ENCODE results near the gene CHTOP. TPM values are rescaled to one million over a fixed set of nuclear protein-coding genes. Genes with fewer than 3 reads are reported as not detected.
A peak's percentile ranks its signal among the peaks of the same experiment; 100 is the strongest.

CHTOP gene
- total RNA-seq, 1 experiment from 2014 or later, result 156 TPM

GRCh38 chr1:153659175-153659534 is 25.3 kb downstream of the CHTOP start:
- no peaks in the 10 kb centered on the region for H3K36me3 Mint-ChIP-seq (ENCODE audit: insufficient read depth, unreplicated experiment)
- BruUV-seq (replicated peaks), result no TSS peak
- CTCF ChIA-PET, result interaction anchor here (0.6 to 2.3 kb wide), 17 partner anchors 11 to 1719 kb away, joined by 3 to 18 read pairs (median 4); partner anchors contain the start of genes ILF2, S100A13 and S100A16
- POLR2A ChIA-PET, result interaction anchor here (0.6 to 5.3 kb wide), 28 partner anchors 10 to 332 kb away, joined by 3 to 72 read pairs (median 6); partner anchors contain the start of genes CHTOP, GATAD2B, ILF2 and INTS3
- DNase-seq (ENCODE audit: unreplicated experiment), result no peak
- peaks cover 5% of the 10 kb centered on the region for H3K4me1 Mint-ChIP-seq (ENCODE audit: insufficient read depth, unreplicated experiment)
- intact Hi-C loops (cut with micrococcal nuclease), result loop anchor here (2.0 kb wide), 1 partner anchor 32 kb away; the partner anchor contains the start of gene S100A13
- no peaks in the 10 kb centered on the region for H3K9me3 Mint-ChIP-seq (ENCODE audit: unreplicated experiment)
- TF ChIP-seq CTCF (IDR thresholded peaks at IDR 0.05; ENCODE audit: unreplicated experiment), result no peak
- peak overlapping the region; percentile 92 for H3K4me3 Mint-ChIP-seq (ENCODE audit: unreplicated experiment)
- no peaks in the 10 kb centered on the region for H3K27me3 Mint-ChIP-seq (ENCODE audit: insufficient read depth, unreplicated experiment)
- H3K27ac Mint-ChIP-seq (ENCODE audit: low read depth, unreplicated experiment), result peak overlapping the region; percentile 91

GRCh38 chr1:153659656-153660055 is 25.8 kb downstream of the CHTOP start:
- peaks cover 5% of the 10 kb centered on the region for H3K4me1 Mint-ChIP-seq (ENCODE audit: insufficient read depth, unreplicated experiment)
- no peak for DNase-seq (ENCODE audit: unreplicated experiment)
- ChIA-PET POLR2A (interaction anchor here (0.6 to 5.3 kb wide), 25 partner anchors 10 to 331 kb away, joined by 3 to 72 read pairs (median 6); partner anchors contain the start of genes CHTOP, GATAD2B, ILF2 and INTS3), CTCF (interaction anchor here (0.6 to 2.3 kb wide), 15 partner anchors 10 to 321 kb away, joined by 3 to 18 read pairs (median 6); partner anchors contain the start of genes ILF2 and S100A16)
- H3K27me3 Mint-ChIP-seq (ENCODE audit: insufficient read depth, unreplicated experiment), result no peaks in the 10 kb centered on the region
- TF ChIP-seq CTCF (IDR thresholded peaks at IDR 0.05; ENCODE audit: unreplicated experiment), result no peak
- H3K4me3 Mint-ChIP-seq (ENCODE audit: unreplicated experiment), result peak overlapping the region; percentile 92
- H3K27ac Mint-ChIP-seq (ENCODE audit: low read depth, unreplicated experiment), result peak overlapping the region; percentile 91
- H3K36me3 Mint-ChIP-seq (ENCODE audit: insufficient read depth, unreplicated experiment), result no peaks in the 10 kb centered on the region
- BruUV-seq (replicated peaks), result no TSS peak
- H3K9me3 Mint-ChIP-seq (ENCODE audit: unreplicated experiment), result no peaks in the 10 kb centered on the region
- intact Hi-C loops (cut with micrococcal nuclease), result loop anchor here (2.0 kb wide), 1 partner anchor 33 kb away; the partner anchor contains the start of gene S100A13

GRCh38 chr1:153661111-153661708 is 27.3 kb downstream of the CHTOP start:
- no peaks in the 10 kb centered on the region for H3K27me3 Mint-ChIP-seq (ENCODE audit: insufficient read depth, unreplicated experiment)
- peaks cover 5% of the 10 kb centered on the region for H3K4me1 Mint-ChIP-seq (ENCODE audit: insufficient read depth, unreplicated experiment)
- ChIA-PET POLR2A (interaction anchor here (1.0 to 5.3 kb wide), 8 partner anchors 8 to 317 kb away, joined by 3 to 72 read pairs (median 4); partner anchors contain the start of genes CHTOP, ILF2 and JTB), CTCF (interaction anchor here (0.6 to 1.3 kb wide), 4 partner anchors 17 to 147 kb away, joined by 3 to 9 read pairs (median 4); no protein-coding TSS in a partner anchor)
- intact Hi-C loops (cut with micrococcal nuclease), result no loop called here
- H3K9me3 Mint-ChIP-seq (ENCODE audit: unreplicated experiment), result no peaks in the 10 kb centered on the region
- TF ChIP-seq CTCF (IDR thresholded peaks at IDR 0.05; ENCODE audit: unreplicated experiment), result no peak
- no peak for DNase-seq (ENCODE audit: unreplicated experiment)
- TSS peak; percentile 9 for BruUV-seq (replicated peaks)
- no peak overlapping the region for H3K27ac Mint-ChIP-seq (ENCODE audit: low read depth, unreplicated experiment)
- H3K36me3 Mint-ChIP-seq (ENCODE audit: insufficient read depth, unreplicated experiment), result no peaks in the 10 kb centered on the region
- H3K4me3 Mint-ChIP-seq (ENCODE audit: unreplicated experiment), result no peak overlapping the region

- ChIA-PET CTCF (interaction anchor here (0.6 to 1.3 kb wide), 4 partner anchors 15 to 258 kb away, joined by 3 to 4 read pairs (median 4); no protein-coding TSS in a partner anchor), POLR2A (interaction anchor here (1.0 to 5.3 kb wide), 7 partner anchors 7 to 89 kb away, joined by 3 to 72 read pairs (median 4); partner anchors contain the start of genes CHTOP and ILF2)
- no peaks in the 10 kb centered on the region for H3K36me3 Mint-ChIP-seq (ENCODE audit: insufficient read depth, unreplicated experiment)
- intact Hi-C loops (cut with micrococcal nuclease), result no loop called here
- no peak overlapping the region for H3K27ac Mint-ChIP-seq (ENCODE audit: low read depth, unreplicated experiment)
- H3K4me1 Mint-ChIP-seq (ENCODE audit: insufficient read depth, unreplicated experiment), result peaks cover 5% of the 10 kb centered on the region
- no peak for TF ChIP-seq CTCF (IDR thresholded peaks at IDR 0.05; ENCODE audit: unreplicated experiment)
- H3K9me3 Mint-ChIP-seq (ENCODE audit: unreplicated experiment), result no peaks in the 10 kb centered on the region
- BruUV-seq (replicated peaks), result TSS peak; percentile 70
- no peak for DNase-seq (ENCODE audit: unreplicated experiment)
- H3K27me3 Mint-ChIP-seq (ENCODE audit: insufficient read depth, unreplicated experiment), result no peaks in the 10 kb centered on the region
- no peak overlapping the region for H3K4me3 Mint-ChIP-seq (ENCODE audit: unreplicated experiment)
These were observed 28.4 kb downstream of the CHTOP start for GRCh38 chr1:153662269-153662668.

Data from MCF 10A (cell line).